Amniotic stem cell (primary cell): ENCODE measurements around the gene POMT2.

ENCODE experiments used
- DNase-seq: peaks from one replicate; lab custom pipeline; 2025; lab: John Stamatoyannopoulos, UW

Gene POMT2

GRCh38 chr14:77238356-77238755 is 82.3 kb downstream of the POMT2 start:
- DNase-seq, result no peak

- DNase-seq, result no peak
Measured at GRCh38 chr14:77236814-77237213, 83.9 kb downstream of the POMT2 start.

GRCh38 chr14:77231721-77232120 is 89.0 kb downstream of the POMT2 start:
- DNase-seq, result no peak

- no peak for DNase-seq
Measured at GRCh38 chr14:77230914-77231313, 89.8 kb downstream of the POMT2 start.

GRCh38 chr14:77228056-77228455 is 92.6 kb downstream of the POMT2 start:
- no peak for DNase-seq

GRCh38 chr14:77225892-77226557 is 94.7 kb downstream of the POMT2 start:
- DNase-seq, result no peak

- no peak for DNase-seq
Measured at GRCh38 chr14:77225254-77225653, 95.4 kb downstream of the POMT2 start.
